Heart left ventricle (tissue), 13 donors: ENCODE measurements around the gene UBE2K.

ENCODE experiments used
- POLR2A ChIP-seq, 2 donors: fragments of 450-650 bp; IDR thresholded peaks; one replicate each; pipeline ENCODE4 v1.6.1; 2017; ENCODE audit warnings: antibody characterized with exemption in 2 of 2, mild to moderate bottlenecking in 2 of 2, moderate library complexity in 2 of 2
- TF ChIP-seq, protein P1 (sequence below), 12 donors: fragments of 200-600 bp; sonication (generic) in 4 of 12; IDR thresholded peaks; one replicate each; pipeline versions ENCODE4 v1.5.0 to v1.8.0; 2018 to 2022; ENCODE audit warnings: antibody characterized with exemption in 12 of 12, mild to moderate bottlenecking in 5 of 12
- donor health status: ischemic (EF 13 %, LVEDD 7.1; RV severe dilation, severe dysfunction).
- donor health status: DM: no; HTN: yes; CAD: no.
- donor health status: DM: no; HTN: no; CAD: no.
- donor health status: ischemic (EF 25% LVEDD 6.9; RV normal size, moderate dysfunction).
- donor health status: ischemic (EF 25% LVEDD 5.7; RV mildly dilated, moderate dysfunction).
- donor health status: ischemic (EF 35%, LVEDD 5.7; RV mildly dilated, moderate dysfunction).
- donor health status: nonischemic (EF 11% LVEDD 7.7; RV severe dilation, severe dysfunction).
- donor health status: DM: yes; HTN: yes; CAD: no.
- donor health status: PGD.
- donor health status: ischemic (EF 29% LVEDD 5.4; RV normal size, mild dysfunction).
- donor health status: nonischemic (EF 23%, LVEDD 6.1; RV moderate dilation, normal function).

DNA sequence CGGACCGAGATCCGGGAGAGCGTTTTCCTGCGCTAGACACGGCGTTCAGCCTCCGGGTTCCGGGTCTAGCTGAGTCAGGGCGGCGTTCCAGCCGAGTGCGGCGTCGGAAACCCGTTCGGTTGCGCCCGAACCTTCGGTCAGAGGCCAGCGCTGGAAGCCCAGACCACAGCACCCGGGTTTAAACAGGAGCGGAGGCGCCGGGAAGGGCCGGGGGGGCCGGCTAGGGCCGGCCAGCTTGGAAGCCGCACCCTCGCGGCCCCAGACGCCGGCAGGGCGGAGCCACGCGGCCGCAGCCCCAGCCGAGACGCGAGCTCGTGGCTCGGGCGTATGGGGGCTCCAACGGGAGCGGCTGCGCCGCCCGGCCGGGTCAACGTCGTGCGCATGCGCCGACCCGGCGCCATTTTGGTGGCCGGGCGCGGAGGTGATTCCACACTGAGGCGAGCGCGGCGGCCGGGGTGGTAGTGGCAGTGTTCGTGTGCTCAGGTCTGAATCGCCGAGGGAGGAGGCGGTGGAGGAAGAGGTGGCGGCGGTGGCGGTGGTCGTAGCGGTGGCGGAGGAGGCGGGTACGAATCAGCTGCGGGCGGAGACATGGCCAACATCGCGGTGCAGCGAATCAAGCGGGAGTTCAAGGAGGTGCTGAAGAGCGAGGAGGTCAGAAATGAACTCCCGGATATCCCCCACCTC lies at the start of gene UBE2K:
- TF ChIP-seq POLR2A (IDR thresholded peaks at IDR 0.05): peak in 1 of 2 donors; percentile 75
- TF ChIP-seq, protein P1, sequence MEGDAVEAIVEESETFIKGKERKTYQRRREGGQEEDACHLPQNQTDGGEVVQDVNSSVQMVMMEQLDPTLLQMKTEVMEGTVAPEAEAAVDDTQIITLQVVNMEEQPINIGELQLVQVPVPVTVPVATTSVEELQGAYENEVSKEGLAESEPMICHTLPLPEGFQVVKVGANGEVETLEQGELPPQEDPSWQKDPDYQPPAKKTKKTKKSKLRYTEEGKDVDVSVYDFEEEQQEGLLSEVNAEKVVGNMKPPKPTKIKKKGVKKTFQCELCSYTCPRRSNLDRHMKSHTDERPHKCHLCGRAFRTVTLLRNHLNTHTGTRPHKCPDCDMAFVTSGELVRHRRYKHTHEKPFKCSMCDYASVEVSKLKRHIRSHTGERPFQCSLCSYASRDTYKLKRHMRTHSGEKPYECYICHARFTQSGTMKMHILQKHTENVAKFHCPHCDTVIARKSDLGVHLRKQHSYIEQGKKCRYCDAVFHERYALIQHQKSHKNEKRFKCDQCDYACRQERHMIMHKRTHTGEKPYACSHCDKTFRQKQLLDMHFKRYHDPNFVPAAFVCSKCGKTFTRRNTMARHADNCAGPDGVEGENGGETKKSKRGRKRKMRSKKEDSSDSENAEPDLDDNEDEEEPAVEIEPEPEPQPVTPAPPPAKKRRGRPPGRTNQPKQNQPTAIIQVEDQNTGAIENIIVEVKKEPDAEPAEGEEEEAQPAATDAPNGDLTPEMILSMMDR (IDR thresholded peaks at IDR 0.05): peak in 1 of 12 donors; percentile 25
